B cell (primary cell): Measurements from ENCODE around the gene SLC43A1.

Experiments
- CTCF ChIP-seq: fragments of 200-600 bp; IDR thresholded peaks from one replicate; pipeline ENCODE4 v1.8.0; 2022; ENCODE audit warnings: antibody characterized with exemption, mild to moderate bottlenecking
- EZH2 ChIP-seq: IDR thresholded peaks from 2 replicates; pipeline ENCODE4 v1.6.1; 2012; ENCODE audit warnings: borderline replicate concordance, low read depth, mild to moderate bottlenecking, moderate library complexity, low read length; ENCODE audit not compliant: insufficient read depth, poor library complexity, severe bottlenecking

DNA sequence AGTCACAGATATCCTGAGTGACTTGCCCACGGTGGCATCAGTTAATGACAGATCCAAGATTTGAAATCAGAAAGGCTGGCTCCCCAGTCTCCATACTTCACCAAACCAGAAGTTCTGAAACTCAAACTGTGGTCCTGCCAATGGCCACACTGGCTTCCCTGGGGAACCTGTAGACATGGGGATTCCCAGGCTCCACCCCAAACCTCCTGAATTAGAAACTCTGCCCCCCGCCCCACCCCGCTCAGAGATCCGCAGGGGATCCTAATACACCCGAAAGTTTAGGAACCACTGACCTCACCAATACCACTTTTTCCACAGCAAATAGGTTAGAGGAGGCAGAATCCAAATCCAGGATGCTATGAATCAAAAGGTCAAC, 39.8 kb downstream of the SLC43A1 start:
- TF ChIP-seq CTCF (no peak), EZH2 (no peak)
